Measurements from ENCODE around the gene N4BP3. TPM values are rescaled to one million over a fixed set of nuclear protein-coding genes. Genes with fewer than 3 reads are reported as not detected.
"Not testable (repeated sequence)": the region's sequence is repeated elsewhere in the genome, so short reads cannot be mapped to it uniquely, and the experiment has no call there.

N4BP3 gene
- total RNA-seq, 1 experiment from 2014 or later = 0.79 TPM

DNA sequence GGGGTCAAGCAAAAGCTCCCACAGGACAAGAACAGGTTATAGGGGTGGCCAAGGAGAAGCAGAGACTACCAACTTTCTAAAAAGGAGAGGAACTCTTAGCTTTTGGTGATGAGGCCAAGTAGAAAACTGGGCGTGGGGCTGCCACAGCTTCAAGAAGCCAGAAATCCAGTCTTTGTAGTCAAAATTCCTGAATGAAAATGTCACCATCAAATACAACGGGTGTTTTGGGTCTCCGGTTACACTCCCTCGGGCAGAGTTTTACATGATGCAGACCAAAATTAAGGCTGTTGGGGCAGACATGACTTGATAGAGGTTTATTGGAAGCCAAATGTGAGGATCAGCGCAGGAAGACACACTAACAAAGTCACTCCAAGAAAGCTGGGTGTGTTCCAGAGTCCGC is 29.4 kb upstream of the N4BP3 start:
- peaks cover 37% of the 10 kb centered on the region for H3K27me3 ChIP-seq (replicated peaks)
- no peak for DNase-seq (ENCODE audit: low read depth in 1 of 2, low spot score in 2 of 2)
- H3K4me1 ChIP-seq (replicated peaks) = no peaks in the 10 kb centered on the region
- H3K9me3 ChIP-seq (replicated peaks) = no peaks in the 10 kb centered on the region
- H3K4me3 ChIP-seq = no peak overlapping the region
- no peaks in the 10 kb centered on the region for H3K36me3 ChIP-seq
- no peak overlapping the region for H3K27ac ChIP-seq

GRCh38 chr5:178085316-178085715 is 28.0 kb upstream of the N4BP3 start:
- Histone ChIP-seq H3K4me1 (replicated peaks) (no peaks in the 10 kb centered on the region), H3K27me3 (replicated peaks) (peaks cover 30% of the 10 kb centered on the region), H3K9me3 (replicated peaks) (no peaks in the 10 kb centered on the region), H3K4me3 (no peak overlapping the region), H3K36me3 (no peaks in the 10 kb centered on the region), H3K27ac (no peak overlapping the region)
- no peak for DNase-seq (ENCODE audit: low read depth in 1 of 2, low spot score in 2 of 2)

DNA sequence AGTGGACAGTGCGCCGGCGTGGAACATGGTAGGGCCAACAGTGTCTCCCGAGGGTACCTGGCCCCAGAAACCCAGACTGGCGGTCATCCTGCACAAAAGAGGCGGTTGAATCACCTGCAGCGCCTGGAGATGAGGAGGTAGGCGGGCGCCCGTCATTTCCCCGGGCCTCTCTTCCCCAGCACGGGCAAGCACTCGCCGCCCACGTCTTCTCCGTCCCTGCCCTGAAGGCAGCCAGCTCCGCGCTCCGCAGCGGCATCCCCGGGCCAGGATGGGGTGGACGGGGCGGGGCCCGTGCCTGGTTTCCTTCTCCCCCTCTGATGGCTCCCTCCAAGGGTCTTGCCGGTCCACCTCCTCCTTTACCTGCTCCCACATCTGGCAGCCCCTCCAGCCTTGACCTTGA is 27.1 kb upstream of the N4BP3 start:
- Histone ChIP-seq H3K4me3 (no peak overlapping the region), H3K9me3 (replicated peaks) (no peaks in the 10 kb centered on the region), H3K4me1 (replicated peaks) (no peaks in the 10 kb centered on the region), H3K36me3 (no peaks in the 10 kb centered on the region), H3K27ac (no peak overlapping the region), H3K27me3 (replicated peaks) (peaks cover 30% of the 10 kb centered on the region)
- no peak for DNase-seq (ENCODE audit: low read depth in 1 of 2, low spot score in 2 of 2)

GRCh38 chr5:178087199-178087598 is 26.1 kb upstream of the N4BP3 start:
- H3K4me1 ChIP-seq (replicated peaks); H3K27ac ChIP-seq; H3K4me3 ChIP-seq; DNase-seq (ENCODE audit: low read depth in 1 of 2, low spot score in 2 of 2); H3K36me3 ChIP-seq; H3K9me3 ChIP-seq (replicated peaks): not testable (repeated sequence)
- H3K27me3 ChIP-seq (replicated peaks) = peaks cover 30% of the 10 kb centered on the region

DNA sequence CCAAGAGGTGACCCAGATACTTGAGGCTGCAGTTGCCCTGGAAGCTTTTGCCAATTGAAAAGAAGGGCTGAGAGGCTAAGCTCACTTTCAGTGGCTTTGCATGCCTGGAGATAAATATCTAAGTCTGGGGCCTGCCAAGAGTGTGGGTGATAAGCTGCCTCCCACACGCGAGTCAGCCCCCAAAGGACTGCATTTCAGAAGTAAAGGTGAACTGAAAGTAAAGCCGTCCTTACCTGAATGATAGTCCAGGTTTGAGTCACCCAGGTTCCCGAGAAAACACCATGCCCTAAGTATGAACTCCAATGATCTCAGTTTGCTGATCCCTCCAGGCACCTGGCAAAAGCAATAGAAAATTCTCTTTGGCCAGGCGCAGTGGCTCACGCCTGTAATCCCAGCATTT is 22.5 kb upstream of the N4BP3 start:
- Histone ChIP-seq H3K4me3 (no peak overlapping the region), H3K36me3 (no peaks in the 10 kb centered on the region), H3K9me3 (replicated peaks) (0 out of 2 replicates have a peak, but pooled peaks cover 3% of the 10 kb centered on the region), H3K27ac (no peak overlapping the region), H3K27me3 (replicated peaks) (peaks cover 18% of the 10 kb centered on the region), H3K4me1 (replicated peaks) (no peaks in the 10 kb centered on the region)
- DNase-seq (ENCODE audit: low read depth in 1 of 2, low spot score in 2 of 2) = no peak

DNA sequence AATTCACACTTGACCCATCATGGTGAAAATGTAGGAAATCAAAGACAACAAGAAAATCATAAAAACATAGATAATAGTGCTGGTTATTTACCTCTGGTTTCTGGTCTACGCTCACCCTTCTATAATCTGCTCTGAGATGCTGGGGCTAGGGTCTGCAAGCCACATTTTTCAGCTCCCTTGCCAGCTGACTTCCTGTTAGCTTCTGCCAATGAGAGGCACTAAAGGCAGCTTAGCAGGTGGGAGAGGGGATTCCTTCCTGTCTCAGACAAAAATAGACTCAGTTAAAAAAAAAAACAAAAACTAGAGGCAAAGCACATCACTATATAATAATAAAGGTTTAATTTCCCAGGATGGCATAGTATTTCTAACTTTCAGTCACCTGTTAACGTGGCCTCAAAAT is 20.2 kb upstream of the N4BP3 start:
- Histone ChIP-seq H3K4me1 (replicated peaks) (no peaks in the 10 kb centered on the region), H3K27ac (no peak overlapping the region)

GRCh38 chr5:178094345-178094744 is 19.0 kb upstream of the N4BP3 start:
- Histone ChIP-seq H3K9me3 (replicated peaks) (peaks cover 5% of the 10 kb centered on the region), H3K4me3 (no peak overlapping the region), H3K4me1 (replicated peaks) (no peaks in the 10 kb centered on the region), H3K27ac (no peak overlapping the region), H3K36me3 (no peaks in the 10 kb centered on the region), H3K27me3 (replicated peaks) (0 out of 2 replicates have a peak, but pooled peaks cover 2% of the 10 kb centered on the region)
- no peak for DNase-seq (ENCODE audit: low read depth in 1 of 2, low spot score in 2 of 2)

More for the DNA sequence above, 20.2 kb upstream of the N4BP3 start:
- no peak for DNase-seq (ENCODE audit: low read depth in 1 of 2, low spot score in 2 of 2)
- peaks cover 5% of the 10 kb centered on the region for H3K9me3 ChIP-seq (replicated peaks)
- no peaks in the 10 kb centered on the region for H3K36me3 ChIP-seq
- 0 out of 2 replicates have a peak, but pooled peaks cover 7% of the 10 kb centered on the region for H3K27me3 ChIP-seq (replicated peaks)
- H3K4me3 ChIP-seq = no peak overlapping the region

DNA sequence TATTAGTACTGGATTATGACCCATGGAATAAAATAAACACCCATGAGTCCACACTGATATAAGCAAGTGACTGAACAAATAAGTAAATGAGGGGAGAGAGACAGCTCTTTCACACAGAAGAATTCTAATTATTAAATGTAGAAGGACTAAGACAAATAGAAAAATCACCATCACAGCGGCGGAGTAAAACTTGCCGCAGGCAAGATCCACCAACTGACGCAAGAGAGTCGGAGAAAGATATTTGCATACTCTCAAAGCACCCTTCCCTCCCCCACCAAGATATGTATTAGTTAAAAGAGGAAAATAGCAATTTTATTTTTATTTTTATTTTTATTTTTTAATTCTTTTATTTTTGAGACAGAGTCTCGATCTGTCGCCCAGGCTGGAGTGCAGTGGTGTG is 14.6 kb upstream of the N4BP3 start:
- H3K27ac ChIP-seq = no peak overlapping the region
- no peaks in the 10 kb centered on the region for H3K4me1 ChIP-seq (replicated peaks)
- no peak overlapping the region for H3K4me3 ChIP-seq
- no peaks in the 10 kb centered on the region for H3K27me3 ChIP-seq (replicated peaks)
- no peaks in the 10 kb centered on the region for H3K36me3 ChIP-seq
- no peak for DNase-seq (ENCODE audit: low read depth in 1 of 2, low spot score in 2 of 2)
- H3K9me3 ChIP-seq (replicated peaks) = peaks cover 3% of the 10 kb centered on the region

GRCh38 chr5:178103612-178104011 is 9.7 kb upstream of the N4BP3 start:
- no peak for DNase-seq (ENCODE audit: low read depth in 1 of 2, low spot score in 2 of 2)
- Histone ChIP-seq H3K9me3 (replicated peaks) (no peaks in the 10 kb centered on the region), H3K27ac (no peak overlapping the region), H3K36me3 (no peaks in the 10 kb centered on the region), H3K27me3 (replicated peaks) (peaks cover 4% of the 10 kb centered on the region; the same call in 1 of the 2 replicates), H3K4me1 (replicated peaks) (no peaks in the 10 kb centered on the region), H3K4me3 (no peak overlapping the region)

DNA sequence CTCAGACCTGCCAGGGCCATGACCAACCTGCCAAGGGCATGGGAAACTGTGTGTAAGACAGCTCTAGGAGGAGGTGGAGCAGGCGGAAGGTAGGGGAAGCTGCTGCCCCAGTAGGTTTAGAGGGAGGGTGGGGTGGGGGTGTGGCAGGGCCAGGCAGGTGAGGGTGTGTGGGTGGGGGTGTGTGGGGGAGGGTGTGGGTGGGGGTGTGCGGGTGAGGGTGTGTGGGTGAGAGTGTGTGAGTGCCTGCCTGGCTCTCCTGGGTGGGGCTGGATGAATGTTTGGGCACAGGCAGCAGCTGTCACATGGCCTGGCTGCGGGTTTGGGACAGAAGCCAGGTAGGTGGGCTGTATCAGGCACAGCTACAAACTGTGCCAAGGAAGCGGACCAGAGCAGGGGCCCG is 8.8 kb upstream of the N4BP3 start:
- no peak overlapping the region for H3K27ac ChIP-seq
- no peak for DNase-seq (ENCODE audit: low read depth in 1 of 2, low spot score in 2 of 2)
- no peak overlapping the region for H3K4me3 ChIP-seq
- H3K4me1 ChIP-seq (replicated peaks) = no peaks in the 10 kb centered on the region
- no peaks in the 10 kb centered on the region for H3K9me3 ChIP-seq (replicated peaks)
- H3K36me3 ChIP-seq = no peaks in the 10 kb centered on the region
- peaks cover 4% of the 10 kb centered on the region; the same call in 1 of the 2 replicates for H3K27me3 ChIP-seq (replicated peaks)

- no peak for DNase-seq (ENCODE audit: low read depth in 1 of 2, low spot score in 2 of 2)
- Histone ChIP-seq H3K4me3 (no peak overlapping the region), H3K9me3 (replicated peaks) (no peaks in the 10 kb centered on the region), H3K27ac (no peak overlapping the region), H3K4me1 (replicated peaks) (no peaks in the 10 kb centered on the region), H3K27me3 (replicated peaks) (peaks cover 4% of the 10 kb centered on the region), H3K36me3 (no peaks in the 10 kb centered on the region)
These were observed 7.2 kb upstream of the N4BP3 start for GRCh38 chr5:178106086-178106485.

DNA sequence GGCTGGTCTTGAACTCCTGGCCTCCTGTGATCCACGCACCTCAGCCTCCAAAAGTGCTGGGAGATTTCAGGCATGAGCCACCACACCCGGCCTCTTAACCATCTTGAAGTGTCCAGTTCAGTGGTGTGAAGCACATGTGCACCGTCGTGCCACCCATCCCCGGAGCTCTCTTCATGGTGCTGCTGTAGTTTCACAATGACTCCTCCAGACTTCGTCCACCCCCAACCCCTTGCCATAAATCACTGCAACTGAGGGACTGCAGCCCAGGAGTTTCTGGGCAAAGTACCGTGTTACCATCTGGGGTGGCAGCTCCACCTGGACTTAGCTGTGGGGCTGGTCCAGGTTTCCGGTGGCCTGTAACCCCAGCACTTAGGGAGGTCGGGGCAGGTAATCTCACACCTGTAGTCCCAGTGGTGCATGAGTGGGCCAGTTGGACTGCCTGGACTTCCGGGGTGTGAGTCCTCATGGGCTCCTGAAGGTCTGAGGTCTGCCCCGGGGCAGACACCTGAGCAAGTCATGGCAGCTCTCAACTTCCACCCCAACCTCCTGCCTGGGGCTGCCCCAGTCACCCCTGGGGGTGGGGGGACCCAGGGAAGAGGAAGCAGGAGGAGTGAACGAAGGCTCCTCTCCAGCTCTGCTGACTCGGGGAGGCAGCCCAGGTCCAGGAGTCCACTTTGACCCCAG is 6.6 kb upstream of the N4BP3 start:
- no peak for DNase-seq (ENCODE audit: low read depth in 1 of 2, low spot score in 2 of 2)
- peaks cover 9% of the 10 kb centered on the region for H3K27me3 ChIP-seq (replicated peaks)
- no peaks in the 10 kb centered on the region for H3K9me3 ChIP-seq (replicated peaks)
- no peaks in the 10 kb centered on the region for H3K4me1 ChIP-seq (replicated peaks)
- H3K27ac ChIP-seq = no peak overlapping the region
- H3K36me3 ChIP-seq = no peaks in the 10 kb centered on the region
- H3K4me3 ChIP-seq = no peak overlapping the region

DNA sequence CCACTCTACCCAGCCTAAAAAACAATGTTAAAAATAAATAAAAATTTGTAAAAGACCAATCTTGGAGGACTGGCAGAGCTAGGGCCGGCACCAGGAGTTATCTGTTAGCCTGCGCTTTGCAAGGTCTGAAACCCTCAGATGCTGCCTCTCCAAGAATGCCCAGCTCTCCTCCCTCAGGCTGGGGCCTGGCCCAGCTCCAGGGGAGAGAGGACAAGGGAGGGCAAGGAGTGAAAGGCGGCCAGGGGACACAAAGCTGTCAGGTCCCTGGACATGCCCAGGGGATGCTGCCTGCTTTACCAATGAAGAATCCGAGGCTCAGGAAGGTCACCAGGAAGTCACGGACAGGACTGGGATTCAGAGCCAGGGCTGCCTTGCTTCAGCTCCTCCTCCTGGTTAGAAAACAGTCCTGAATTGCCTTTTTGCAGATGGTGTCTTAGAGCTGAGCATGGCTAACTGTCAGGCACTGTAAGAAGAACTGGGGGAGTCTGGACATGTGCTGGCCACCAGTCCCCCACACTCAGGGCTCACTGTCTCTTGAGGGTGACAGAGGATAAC is 5.5 kb upstream of the N4BP3 start:
- Histone ChIP-seq H3K4me1 (replicated peaks) (no peaks in the 10 kb centered on the region), H3K4me3 (no peak overlapping the region), H3K36me3 (no peaks in the 10 kb centered on the region), H3K9me3 (replicated peaks) (peaks cover 3% of the 10 kb centered on the region; the same call in 1 of the 2 replicates), H3K27ac (no peak overlapping the region), H3K27me3 (replicated peaks) (peaks cover 20% of the 10 kb centered on the region)
- no peak for DNase-seq (ENCODE audit: low read depth in 1 of 2, low spot score in 2 of 2)

- DNase-seq (ENCODE audit: low read depth in 1 of 2, low spot score in 2 of 2) = no peak
- H3K4me1 ChIP-seq (replicated peaks) = peaks cover 6% of the 10 kb centered on the region
- H3K36me3 ChIP-seq = no peaks in the 10 kb centered on the region
- peaks cover 24% of the 10 kb centered on the region for H3K27me3 ChIP-seq (replicated peaks)
- no peak overlapping the region for H3K27ac ChIP-seq
- H3K4me3 ChIP-seq = no peak overlapping the region
- peaks cover 9% of the 10 kb centered on the region for H3K9me3 ChIP-seq (replicated peaks)
These were observed 4.9 kb upstream of the N4BP3 start for GRCh38 chr5:178108446-178108845.
